Uterus (tissue), 4 donors: ENCODE results near the gene MRPS15. TPM values are rescaled to one million over a fixed set of nuclear protein-coding genes. Genes with fewer than 3 reads are reported as not detected.

Experiments
- DNase-seq, 2 donors: peaks; one replicate each; pipeline ENCODE4 v3.0.0-alpha.2; 2019 to 2020
- H3K27ac ChIP-seq, 2 donors: fragments of 200-600 bp; sonication (generic); 1 replicate in 1 of 2; 2 replicates in 1 of 2; pipeline ENCODE4 v1.5.1; 2016 to 2018
- H3K27me3 ChIP-seq, 2 donors: fragments of 200-600 bp; sonication (generic); one replicate each; pipeline ENCODE4 v1.5.1; 2018 to 2019; ENCODE audit warnings: control low read depth in 1 of 2
- H3K36me3 ChIP-seq, 2 donors: fragments of 200-600 bp; sonication (generic); one replicate each; pipeline ENCODE4 v1.5.1; 2019; ENCODE audit warnings: control low read depth in 1 of 2
- H3K4me1 ChIP-seq, 2 donors: fragments of 200-600 bp; sonication (generic); one replicate each; pipeline ENCODE4 v1.5.1; 2018 to 2019; ENCODE audit warnings: control low read depth in 1 of 2
- H3K4me3 ChIP-seq, 2 donors: fragments of 200-600 bp; sonication (generic); 1 replicate in 1 of 2; 2 replicates in 1 of 2; pipeline ENCODE4 v1.5.1; 2018 to 2019; ENCODE audit warnings: mild to moderate bottlenecking in 1 of 2
- H3K9me3 ChIP-seq, 2 donors: fragments of 200-600 bp; sonication (generic); one replicate each; pipeline ENCODE4 v1.5.1; 2019; ENCODE audit warnings: control low read depth in 1 of 2
- POLR2A ChIP-seq, 2 donors: fragments of 450-650 bp; IDR thresholded peaks; one replicate each; pipeline ENCODE4 v1.6.1; 2016; ENCODE audit warnings: antibody characterized with exemption in 2 of 2, mild to moderate bottlenecking in 1 of 2, moderate library complexity in 1 of 2
- intact Hi-C: fragments of 100-400 bp; cut with DNase I; formaldehyde crosslinking; loops from one replicate; pipeline ENCODE4 v1.15.1; 2023; ENCODE audit warnings: low total_unique reads
- total RNA-seq, 4 donors: library from RNA; depleted of rRNA in 3 of 4; stranded (reverse); fragments of >200 nt in 3 of 4; gene quantifications; one replicate each; pipeline versions ENCODE4 v1.1.0 to v1.2.4, GENCODE V29; 2014 to 2023
- TF ChIP-seq, protein P1 (sequence below), 4 experiments: fragments of 200-600 bp in 2 of 4; fragments of 450-650 bp in 2 of 4; sonication (generic) in 2 of 4; IDR thresholded peaks; one replicate each; pipeline ENCODE4 v1.5.1; 2016 to 2019; ENCODE audit warnings: antibody characterized with exemption in 4 of 4, mild to moderate bottlenecking in 2 of 4, moderate library complexity in 1 of 4
- donor health status: DM: yes; HTN: yes; CAD: no.

Gene MRPS15
- total RNA-seq, 4 donors from 2014 or later = 25.0 to 43.5 (median 36.3) TPM

DNA sequence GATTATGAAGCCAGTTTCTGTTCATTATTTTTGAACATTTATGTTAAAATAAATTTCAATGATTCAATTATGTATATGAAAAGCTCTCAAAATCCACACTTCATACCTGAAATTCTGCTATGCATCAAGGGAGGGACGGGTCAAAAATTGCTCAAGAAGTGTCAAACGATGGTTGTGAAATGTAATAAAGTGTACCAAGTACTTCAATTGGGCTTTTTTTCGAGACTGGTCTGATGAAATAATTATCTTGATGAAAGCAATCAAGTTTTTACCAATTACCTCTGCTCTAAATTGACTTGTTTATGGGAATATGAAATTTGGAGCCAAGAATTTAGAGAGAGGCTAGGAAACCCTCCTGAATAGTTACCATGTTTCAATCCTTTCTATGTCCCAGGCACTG lies 21.8 kb downstream of the MRPS15 start:
- no peak overlapping the region for H3K27ac ChIP-seq
- H3K4me1 ChIP-seq = no peaks in the 10 kb centered on the region
- no peaks in the 10 kb centered on the region for H3K9me3 ChIP-seq
- H3K27me3 ChIP-seq = no peaks in the 10 kb centered on the region
- H3K36me3 ChIP-seq = no peaks in the 10 kb centered on the region
- intact Hi-C loops = no loop called here
- no peak for TF ChIP-seq POLR2A (IDR thresholded peaks at IDR 0.05)
- TF ChIP-seq, protein P1, sequence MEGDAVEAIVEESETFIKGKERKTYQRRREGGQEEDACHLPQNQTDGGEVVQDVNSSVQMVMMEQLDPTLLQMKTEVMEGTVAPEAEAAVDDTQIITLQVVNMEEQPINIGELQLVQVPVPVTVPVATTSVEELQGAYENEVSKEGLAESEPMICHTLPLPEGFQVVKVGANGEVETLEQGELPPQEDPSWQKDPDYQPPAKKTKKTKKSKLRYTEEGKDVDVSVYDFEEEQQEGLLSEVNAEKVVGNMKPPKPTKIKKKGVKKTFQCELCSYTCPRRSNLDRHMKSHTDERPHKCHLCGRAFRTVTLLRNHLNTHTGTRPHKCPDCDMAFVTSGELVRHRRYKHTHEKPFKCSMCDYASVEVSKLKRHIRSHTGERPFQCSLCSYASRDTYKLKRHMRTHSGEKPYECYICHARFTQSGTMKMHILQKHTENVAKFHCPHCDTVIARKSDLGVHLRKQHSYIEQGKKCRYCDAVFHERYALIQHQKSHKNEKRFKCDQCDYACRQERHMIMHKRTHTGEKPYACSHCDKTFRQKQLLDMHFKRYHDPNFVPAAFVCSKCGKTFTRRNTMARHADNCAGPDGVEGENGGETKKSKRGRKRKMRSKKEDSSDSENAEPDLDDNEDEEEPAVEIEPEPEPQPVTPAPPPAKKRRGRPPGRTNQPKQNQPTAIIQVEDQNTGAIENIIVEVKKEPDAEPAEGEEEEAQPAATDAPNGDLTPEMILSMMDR (IDR thresholded peaks at IDR 0.05) = no peak
- no peak for DNase-seq
- H3K4me3 ChIP-seq = no peak overlapping the region

- TF ChIP-seq, protein P1 (IDR thresholded peaks at IDR 0.05) = no peak
- no peak for TF ChIP-seq POLR2A (IDR thresholded peaks at IDR 0.05)
- no peaks in the 10 kb centered on the region for H3K36me3 ChIP-seq
These were observed 23.5 kb downstream of the MRPS15 start for GRCh38 chr1:36440646-36441045.

DNA sequence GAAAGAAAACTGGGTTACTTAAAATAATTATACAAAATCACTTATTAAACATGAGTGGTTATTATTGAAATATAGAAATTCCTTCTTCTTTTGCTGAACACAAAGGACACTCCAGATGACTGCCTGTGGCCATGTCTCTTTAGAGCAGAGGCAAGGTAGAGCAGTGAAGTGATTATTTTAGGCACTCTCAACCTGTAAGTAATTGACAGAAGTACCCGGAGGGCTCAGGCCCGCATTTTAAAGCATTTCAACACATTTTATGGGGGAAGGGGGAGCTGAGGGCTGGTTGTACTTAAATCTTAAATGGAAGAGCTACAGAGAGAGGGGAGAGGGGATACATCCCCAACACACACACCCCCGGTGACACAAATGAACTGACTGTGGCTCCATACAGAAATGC lies 24.1 kb downstream of the MRPS15 start:
- intact Hi-C loops = no loop called here
- Histone ChIP-seq H3K36me3 (no peaks in the 10 kb centered on the region), H3K27me3 (no peaks in the 10 kb centered on the region), H3K4me3 (no peak overlapping the region), H3K27ac (no peak overlapping the region), H3K9me3 (no peaks in the 10 kb centered on the region), H3K4me1 (no peaks in the 10 kb centered on the region)
- TF ChIP-seq, protein P1 (IDR thresholded peaks at IDR 0.05) = no peak
- TF ChIP-seq POLR2A (IDR thresholded peaks at IDR 0.05) = no peak
- DNase-seq = no peak

More at GRCh38 chr1:36440646-36441045, 23.5 kb downstream of the MRPS15 start:
- Histone ChIP-seq H3K4me3 (no peak overlapping the region), H3K27ac (no peak overlapping the region), H3K4me1 (no peaks in the 10 kb centered on the region), H3K9me3 (no peaks in the 10 kb centered on the region), H3K27me3 (no peaks in the 10 kb centered on the region)
- DNase-seq = no peak
- intact Hi-C loops = no loop called here

- no peak overlapping the region for H3K27ac ChIP-seq
- intact Hi-C loops = no loop called here
These were observed 25.5 kb downstream of the MRPS15 start for GRCh38 chr1:36438715-36439114.

DNA sequence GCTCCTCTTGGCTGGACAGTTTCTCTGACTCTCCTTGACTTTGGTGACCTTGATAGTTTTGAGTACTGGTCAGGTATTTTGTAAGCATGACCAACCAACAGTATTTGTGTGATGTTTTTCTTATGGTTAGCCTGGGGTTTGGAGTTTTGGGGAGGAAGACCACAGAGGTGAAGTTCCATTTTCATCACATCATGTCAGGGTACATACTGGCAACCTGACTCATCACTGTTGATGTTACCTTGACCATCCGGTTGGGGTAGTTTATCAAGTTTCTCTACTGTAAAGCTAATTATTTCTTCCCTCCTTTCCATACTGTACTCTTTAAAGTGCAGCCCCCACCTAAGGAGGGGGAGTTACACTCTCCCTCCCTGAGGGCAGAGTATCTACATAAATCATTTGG lies 27.4 kb downstream of the MRPS15 start:
- H3K4me1 ChIP-seq = no peaks in the 10 kb centered on the region
- no peak for DNase-seq
- no peaks in the 10 kb centered on the region for H3K27me3 ChIP-seq
- no peak overlapping the region for H3K27ac ChIP-seq
- no peaks in the 10 kb centered on the region for H3K9me3 ChIP-seq
- intact Hi-C loops = no loop called here
- no peaks in the 10 kb centered on the region for H3K36me3 ChIP-seq
- H3K4me3 ChIP-seq = no peak overlapping the region
- TF ChIP-seq, protein P1 (IDR thresholded peaks at IDR 0.05) = no peak
- no peak for TF ChIP-seq POLR2A (IDR thresholded peaks at IDR 0.05)

More at GRCh38 chr1:36438715-36439114, 25.5 kb downstream of the MRPS15 start:
- Histone ChIP-seq H3K27me3 (no peaks in the 10 kb centered on the region), H3K9me3 (no peaks in the 10 kb centered on the region), H3K4me1 (no peaks in the 10 kb centered on the region), H3K4me3 (no peak overlapping the region), H3K36me3 (no peaks in the 10 kb centered on the region)
- TF ChIP-seq, protein P1 (IDR thresholded peaks at IDR 0.05) = no peak
- TF ChIP-seq POLR2A (IDR thresholded peaks at IDR 0.05) = no peak
- DNase-seq = no peak
